K562 (cell line): ENCODE data around the gene CTXN1. TPM values are rescaled to one million over a fixed set of nuclear protein-coding genes. Genes with fewer than 3 reads are reported as not detected.

Experiments
- ARID1B ChIP-seq: fragments of 450-650 bp; IDR thresholded peaks from 2 replicates; pipeline ENCODE4 v1.6.1; 2016; ENCODE audit warnings: antibody characterized with exemption, mild to moderate bottlenecking, inconsistent platforms
- CBX5 ChIP-seq: IDR thresholded peaks from 2 replicates; pipeline ENCODE4 v1.6.1; 2014; ENCODE audit warnings: low read depth, borderline replicate concordance
- CHD2 ChIP-seq: IDR thresholded peaks from 2 replicates; pipeline ENCODE4 v1.6.1; 2011; ENCODE audit warnings: low read depth, low read length
- CSDE1 ChIP-seq, 2 experiments: fragments of 450-650 bp; IDR thresholded peaks; 2 replicates each; pipeline ENCODE4 v1.6.1; 2016; ENCODE audit warnings: mild to moderate bottlenecking in 1 of 2
- CXXC5 ChIP-seq: fragments of 250-450 bp; sonication (Bioruptor Pico); IDR thresholded peaks from 2 replicates; pipeline ENCODE4 v1.8.0; 2022; ENCODE audit warnings: inconsistent platforms, mild to moderate bottlenecking, moderate library complexity
- EWSR1 ChIP-seq: fragments of 450-650 bp; IDR thresholded peaks from 2 replicates; pipeline ENCODE4 v1.6.1; 2018; ENCODE audit warnings: borderline replicate concordance, mild to moderate bottlenecking, low read depth, moderate library complexity; ENCODE audit not compliant: partially characterized antibody
- MEIS2 ChIP-seq: fragments of 450-650 bp; IDR thresholded peaks from 2 replicates; pipeline ENCODE4 v1.6.1; 2014; ENCODE audit warnings: mild to moderate bottlenecking; ENCODE audit not compliant: partially characterized antibody
- MTF1 ChIP-seq: fragments of 250-450 bp; sonication (Bioruptor Pico); IDR thresholded peaks from 2 replicates; pipeline ENCODE4 v1.9.0; 2021; ENCODE audit warnings: moderate library complexity, mild to moderate bottlenecking, inconsistent platforms, borderline replicate concordance
- NCOA4 ChIP-seq: fragments of 450-650 bp; IDR thresholded peaks from 2 replicates; pipeline ENCODE4 v1.6.1; 2018; ENCODE audit warnings: mild to moderate bottlenecking; ENCODE audit not compliant: partially characterized antibody
- PTBP1 ChIP-seq: fragments of 200-400 bp; formaldehyde crosslinking; IDR thresholded peaks from 2 replicates; pipeline ENCODE4 v1.6.1; 2017; ENCODE audit warnings: low read depth, low read length
- RBBP5 ChIP-seq: fragments of 200-600 bp; sonication (generic); IDR thresholded peaks from 2 replicates; pipeline ENCODE4 v1.6.1; 2012; ENCODE audit warnings: borderline replicate concordance, mild to moderate bottlenecking, low read length, control low read depth, inconsistent platforms; ENCODE audit not compliant: insufficient read depth, poor library complexity, severe bottlenecking
- RBM14 ChIP-seq: fragments of 200-400 bp; formaldehyde crosslinking; IDR thresholded peaks from 2 replicates; pipeline ENCODE4 v1.6.1; 2018; ENCODE audit warnings: low read depth, mild to moderate bottlenecking, low read length, moderate library complexity, borderline replicate concordance; ENCODE audit not compliant: insufficient read depth
- SAP30 ChIP-seq: fragments of 200-600 bp; sonication (generic); IDR thresholded peaks from 2 replicates; pipeline ENCODE4 v1.6.1; 2012; ENCODE audit warnings: borderline replicate concordance, low read depth, mild to moderate bottlenecking, moderate library complexity, low read length, control low read depth, inconsistent platforms; ENCODE audit not compliant: insufficient read depth, poor library complexity, severe bottlenecking
- SPI1 ChIP-seq: IDR thresholded peaks from 2 replicates; pipeline ENCODE4 v1.6.1; 2011; ENCODE audit warnings: low read depth, low read length, control low read depth, borderline replicate concordance
- TARDBP ChIP-seq: fragments of 450-650 bp; IDR thresholded peaks from 2 replicates; pipeline ENCODE4 v1.6.1; 2016
- THAP12 ChIP-seq: fragments of 250-450 bp; sonication (Bioruptor Pico); IDR thresholded peaks from 2 replicates; pipeline ENCODE4 v1.9.0; 2021; ENCODE audit warnings: mild to moderate bottlenecking, inconsistent platforms
- XRCC4 ChIP-seq: IDR thresholded peaks from one replicate; pipeline ENCODE4 v1.6.1; 2011; ENCODE audit not compliant: insufficient read depth, insufficient read length; ENCODE audit errors: extremely low read depth
- ZNF431 ChIP-seq: sonication (generic); formaldehyde crosslinking; IDR thresholded peaks from 2 replicates; pipeline ENCODE4 v1.8.0; 2022; ENCODE audit warnings: mild to moderate bottlenecking, missing genetic modification reagents
- ZNF57 ChIP-seq: fragments of 450-650 bp; formaldehyde crosslinking; IDR thresholded peaks from 2 replicates; pipeline ENCODE4 v1.4.0; 2020; ENCODE audit warnings: mild to moderate bottlenecking, moderate library complexity
- ZNF695 ChIP-seq: fragments of 450-650 bp; formaldehyde crosslinking; IDR thresholded peaks from 2 replicates; pipeline ENCODE4 v1.4.0; 2020; ENCODE audit warnings: mild to moderate bottlenecking, moderate library complexity
- ZNF785 ChIP-seq: fragments of 250-450 bp; sonication (Bioruptor Pico); IDR thresholded peaks from 2 replicates; pipeline ENCODE4 v1.4.0; 2020; ENCODE audit warnings: mild to moderate bottlenecking
- polyA plus RNA-seq, 8 experiments: library from polyadenylated mRNA; depleted of rRNA in 4 of 8; stranded (reverse) in 5 of 8; unstranded in 3 of 8; fragments of >200 nt; fragmentation: Nextera tagmentation in 2 of 8; fragmentation: Illumina TruSeq in 1 of 8; extraction: Ambion mirVana in 2 of 8; extraction: Trizol in 1 of 8; gene quantifications; 2 replicates each; pipeline versions ENCODE4 v1.2.1 to v1.2.3, GENCODE V29; 2011 to 2014; ENCODE audit warnings: inconsistent platforms in 1 of 8, missing spikeins in 1 of 8
- total RNA-seq, 7 experiments: library from RNA; depleted of rRNA in 6 of 7; stranded (reverse); fragments of >200 nt in 6 of 7; fragmentation: Illumina TruSeq in 2 of 7; extraction: Trizol in 2 of 7; gene quantifications; 2 replicates each; pipeline versions ENCODE4 v1.2.1 to v1.2.3, GENCODE V29; 2011 to 2021; ENCODE audit warnings: low replicate concordance in 1 of 7
- TF ChIP-seq, protein P1 (sequence below): sonication (generic); formaldehyde crosslinking; IDR thresholded peaks from 2 replicates; pipeline ENCODE4 v1.9.0; 2022; ENCODE audit warnings: mild to moderate bottlenecking, missing genetic modification reagents
- TF ChIP-seq, protein P2 (sequence below): fragments of 450-650 bp; formaldehyde crosslinking; IDR thresholded peaks from 2 replicates; pipeline ENCODE4 v1.4.0; 2020; ENCODE audit warnings: mild to moderate bottlenecking
- TF ChIP-seq, protein P3 (sequence below): sonication (generic); formaldehyde crosslinking; IDR thresholded peaks from 2 replicates; pipeline ENCODE4 v1.5.0; 2020; ENCODE audit warnings: missing genetic modification reagents

The CTXN1 gene
- total and polyA plus RNA-seq, 9 of the 15 experiments (the other 6 are each of a cell fraction or from before 2014, with no cell fraction given): 0.15 to 37.4 (median 1.8) TPM; not detected in 2

GRCh38 chr19:7888145-7888825 is 37.6 kb downstream of the CTXN1 start, which contains the start of gene LRRC8E (continued):
- TF ChIP-seq CXXC5 (CRISPR knock-in tag) (peak; percentile 56), CBX5 (no peak), SAP30 (no peak), RBBP5 (no peak), MTF1 (no peak), ZNF695 (CRISPR knock-in tag) (no peak), CSDE1 (IDR thresholded peaks at IDR 0.05) (no peak), TARDBP (no peak), EWSR1 (no peak), SPI1 (no peak), ZNF785 (CRISPR knock-in tag) (no peak), NCOA4 (no peak), ZNF57 (no peak), XRCC4 (no peak), PTBP1 (no peak), CHD2 (peak; percentile 60), THAP12 (CRISPR knock-in tag) (no peak), RBM14 (no peak), MEIS2 (no peak), ZNF431 (no peak), ARID1B (peak; percentile 45; the same call in 1 of the 2 replicates)
- TF ChIP-seq, protein P1, sequence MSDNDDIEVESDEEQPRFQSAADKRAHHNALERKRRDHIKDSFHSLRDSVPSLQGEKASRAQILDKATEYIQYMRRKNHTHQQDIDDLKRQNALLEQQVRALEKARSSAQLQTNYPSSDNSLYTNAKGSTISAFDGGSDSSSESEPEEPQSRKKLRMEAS (CRISPR knock-in tag): 0 out of 2 replicates have a peak, but pooled peaks have one; percentile 25
- TF ChIP-seq, protein P2, sequence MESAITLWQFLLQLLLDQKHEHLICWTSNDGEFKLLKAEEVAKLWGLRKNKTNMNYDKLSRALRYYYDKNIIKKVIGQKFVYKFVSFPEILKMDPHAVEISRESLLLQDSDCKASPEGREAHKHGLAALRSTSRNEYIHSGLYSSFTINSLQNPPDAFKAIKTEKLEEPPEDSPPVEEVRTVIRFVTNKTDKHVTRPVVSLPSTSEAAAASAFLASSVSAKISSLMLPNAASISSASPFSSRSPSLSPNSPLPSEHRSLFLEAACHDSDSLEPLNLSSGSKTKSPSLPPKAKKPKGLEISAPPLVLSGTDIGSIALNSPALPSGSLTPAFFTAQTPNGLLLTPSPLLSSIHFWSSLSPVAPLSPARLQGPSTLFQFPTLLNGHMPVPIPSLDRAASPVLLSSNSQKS (CRISPR knock-in tag): no peak
- TF ChIP-seq, protein P3, sequence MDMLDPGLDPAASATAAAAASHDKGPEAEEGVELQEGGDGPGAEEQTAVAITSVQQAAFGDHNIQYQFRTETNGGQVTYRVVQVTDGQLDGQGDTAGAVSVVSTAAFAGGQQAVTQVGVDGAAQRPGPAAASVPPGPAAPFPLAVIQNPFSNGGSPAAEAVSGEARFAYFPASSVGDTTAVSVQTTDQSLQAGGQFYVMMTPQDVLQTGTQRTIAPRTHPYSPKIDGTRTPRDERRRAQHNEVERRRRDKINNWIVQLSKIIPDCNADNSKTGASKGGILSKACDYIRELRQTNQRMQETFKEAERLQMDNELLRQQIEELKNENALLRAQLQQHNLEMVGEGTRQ (CRISPR knock-in tag): no peak
